SK-N-SH (cell line): ENCODE data around the gene ABCB4. TPM values are rescaled to one million over a fixed set of nuclear protein-coding genes. Genes with fewer than 3 reads are reported as not detected.

Experiments
- CTCF ChIA-PET: fragments of 300-600, 350-600 bp; formaldehyde crosslinking; extraction: SDS; loops from one replicate; lab custom pipeline; 2021; lab: Yijun Ruan, JAX
- POLR2A ChIA-PET: fragments of 350-600 bp; sonication (Branson Sonifier 250); formaldehyde crosslinking; extraction: SDS; loops from one replicate; lab custom pipeline; 2020; ENCODE audit warnings: antibody characterized with exemption, inconsistent platforms; lab: Yijun Ruan, JAX
- DNase-seq: peaks from one replicate; pipeline ENCODE4 v3.0.0; 2012
- H2AFZ ChIP-seq: fragments of 200-600 bp; sonication (generic); 2 replicates; pipeline ENCODE4 v1.8.1; 2016; ENCODE audit warnings: antibody characterized with exemption, mild to moderate bottlenecking, low read depth
- H3F3A ChIP-seq: fragments of 200-600 bp; sonication (generic); replicated peaks from 2 replicates; pipeline ENCODE3; 2016; ENCODE audit warnings: antibody characterized with exemption, mild to moderate bottlenecking; ENCODE audit not compliant: insufficient read depth
- H3K27ac ChIP-seq, 2 experiments: fragments of 200-500 bp in 1 of 2; fragments of 200-600 bp in 1 of 2; sonication (Bioruptor generic) in 1 of 2; sonication (generic), shearing (Covaris generic) in 1 of 2; 2 replicates each; pipeline versions ENCODE4 v1.5.1 to v1.6.1; 2014 to 2016; ENCODE audit warnings: low read depth in 2 of 2, inconsistent platforms in 1 of 2, low read length in 1 of 2, mild to moderate bottlenecking in 1 of 2, mixed read lengths in 1 of 2
- H3K27me3 ChIP-seq: fragments of 200-600 bp; sonication (generic), shearing (Covaris generic); 2 replicates; pipeline ENCODE4 v1.6.1; 2016; ENCODE audit warnings: mixed run types; ENCODE audit not compliant: insufficient read depth
- H3K36me3 ChIP-seq, 2 experiments: fragments of 200-500 bp in 1 of 2; fragments of 200-600 bp in 1 of 2; sonication (Bioruptor generic) in 1 of 2; sonication (generic) in 1 of 2; replicated peaks in 1 of 2; 2 replicates each; pipeline versions ENCODE3 to v1.5.1; 2014 to 2016; ENCODE audit warnings: low read length in 1 of 2, mild to moderate bottlenecking in 1 of 2; ENCODE audit not compliant: insufficient read depth in 2 of 2, control insufficient read depth in 1 of 2
- H3K4me1 ChIP-seq, 2 experiments: fragments of 200-500 bp in 1 of 2; fragments of 200-600 bp in 1 of 2; sonication (Bioruptor generic) in 1 of 2; sonication (generic), shearing (Covaris generic) in 1 of 2; 2 replicates each; pipeline versions ENCODE4 v1.5.1 to v1.6.1; 2014 to 2016; ENCODE audit warnings: low read depth in 1 of 2, low read length in 1 of 2, mixed run types in 1 of 2; ENCODE audit not compliant: insufficient read depth in 2 of 2, control insufficient read depth in 1 of 2
- H3K4me2 ChIP-seq: fragments of 200-600 bp; sonication (generic), shearing (Covaris generic); 2 replicates; pipeline ENCODE4 v1.6.1; 2017; ENCODE audit warnings: mixed run types
- H3K4me3 ChIP-seq, 2 experiments: fragments of 200-500 bp in 1 of 2; fragments of 200-600 bp in 1 of 2; sonication (Bioruptor generic) in 1 of 2; sonication (generic), shearing (Covaris generic) in 1 of 2; 2 replicates each; pipeline versions ENCODE4 v1.5.1 to v1.8.1; 2014 to 2016; ENCODE audit warnings: low read depth in 2 of 2, inconsistent platforms in 1 of 2, low read length in 1 of 2, mild to moderate bottlenecking in 1 of 2, mixed read lengths in 1 of 2, moderate library complexity in 1 of 2
- H3K79me2 ChIP-seq: fragments of 200-600 bp; sonication (generic); 2 replicates; pipeline ENCODE4 v1.8.1; 2017; ENCODE audit warnings: mild to moderate bottlenecking; ENCODE audit not compliant: insufficient read depth
- H3K9ac ChIP-seq: fragments of 200-600 bp; sonication (generic); 2 replicates; pipeline ENCODE4 v1.6.1; 2017; ENCODE audit warnings: mixed run types
- H3K9me2 ChIP-seq: fragments of 200-600 bp; sonication (generic); 2 replicates; pipeline ENCODE4 v1.6.1; 2017; ENCODE audit warnings: mixed run types
- H3K9me3 ChIP-seq: fragments of 200-600 bp; sonication (generic); 2 replicates; pipeline ENCODE4 v1.6.1; 2017; ENCODE audit warnings: mixed run types, mild to moderate bottlenecking, moderate library complexity
- H4K20me1 ChIP-seq: fragments of 200-600 bp; sonication (generic); 2 replicates; pipeline ENCODE4 v1.6.1; 2017; ENCODE audit warnings: mild to moderate bottlenecking, mixed run types; ENCODE audit not compliant: insufficient read depth
- CHD2 ChIP-seq: fragments of 150-350 bp; IDR thresholded peaks from 2 replicates; pipeline ENCODE4 v1.6.1; 2018; ENCODE audit warnings: low read length; ENCODE audit not compliant: partially characterized antibody
- ELF1 ChIP-seq: IDR thresholded peaks from 2 replicates; pipeline ENCODE4 v1.4.0; 2012
- FOSL2 ChIP-seq: IDR thresholded peaks from 2 replicates; pipeline ENCODE4 v1.4.0; 2012; ENCODE audit warnings: low read depth, mild to moderate bottlenecking, moderate library complexity, borderline replicate concordance
- FOXJ3 ChIP-seq: sonication (generic); formaldehyde crosslinking; IDR thresholded peaks from 2 replicates; pipeline ENCODE4 v1.5.1; 2020; ENCODE audit warnings: mild to moderate bottlenecking, missing genetic modification reagents
- GABPA ChIP-seq: IDR thresholded peaks from 2 replicates; pipeline ENCODE4 v1.4.0; 2012; ENCODE audit warnings: low read depth, mild to moderate bottlenecking
- GATA2 ChIP-seq: sonication (generic); formaldehyde crosslinking; IDR thresholded peaks from 2 replicates; pipeline ENCODE4 v1.5.0; 2020; ENCODE audit warnings: mild to moderate bottlenecking, missing genetic modification reagents
- JUND ChIP-seq: IDR thresholded peaks from 2 replicates; pipeline ENCODE4 v1.4.0; 2012
- MEF2A ChIP-seq: IDR thresholded peaks from 2 replicates; pipeline ENCODE4 v1.4.0; 2012; ENCODE audit warnings: low read depth, borderline replicate concordance
- MXI1 ChIP-seq: IDR thresholded peaks from 2 replicates; pipeline ENCODE4 v1.6.1; 2012; ENCODE audit warnings: mild to moderate bottlenecking, low read depth, low read length, improper control_type of control experiment
- NRF1 ChIP-seq: IDR thresholded peaks from 2 replicates; pipeline ENCODE4 v1.6.1; 2012; ENCODE audit warnings: low read depth, mild to moderate bottlenecking, low read length
- POLR2AphosphoS5 ChIP-seq: IDR thresholded peaks from 2 replicates; pipeline ENCODE4 v1.6.1; 2012; ENCODE audit warnings: low read depth, low read length
- RAD21 ChIP-seq: IDR thresholded peaks from 2 replicates; pipeline ENCODE4 v1.6.1; 2012; ENCODE audit warnings: mild to moderate bottlenecking, low read length
- RXRA ChIP-seq: IDR thresholded peaks from 2 replicates; pipeline ENCODE4 v1.4.0; 2012; ENCODE audit warnings: low read depth, mild to moderate bottlenecking, borderline replicate concordance
- SMC3 ChIP-seq: IDR thresholded peaks from 2 replicates; pipeline ENCODE4 v1.6.1; 2012; ENCODE audit warnings: low read depth, low read length, improper control_type of control experiment
- TCF12 ChIP-seq: IDR thresholded peaks from 2 replicates; pipeline ENCODE4 v1.4.0; 2012
- USF2 ChIP-seq: fragments of 150-350 bp; IDR thresholded peaks from 2 replicates; pipeline ENCODE4 v1.6.1; 2017; ENCODE audit warnings: antibody characterized with exemption, low read length, low read depth, borderline replicate concordance
- YY1 ChIP-seq: IDR thresholded peaks from 2 replicates; pipeline ENCODE4 v1.4.0; 2012; ENCODE audit warnings: low read depth, mild to moderate bottlenecking
- WGBS: methylation state at CpG from one replicate; pipeline ENCODE4 v1.1.6; 2017; ENCODE audit warnings: low lambda C conversion rate; 5-methylcytosine and 5-hydroxymethylcytosine counted together
- polyA plus RNA-seq, 3 experiments: library from polyadenylated mRNA; depleted of rRNA; stranded (reverse); fragments of >200 nt; gene quantifications; 2 replicates each; pipeline ENCODE4 v1.2.3, GENCODE V29; 2012
- TF ChIP-seq, protein P1 (sequence below): fragments of 200-600 bp; sonication (generic); IDR thresholded peaks from 2 replicates; pipeline ENCODE4 v1.6.1; 2017; ENCODE audit warnings: antibody characterized with exemption, mild to moderate bottlenecking, moderate library complexity
- TF ChIP-seq, protein P2 (sequence below): IDR thresholded peaks from 2 replicates; pipeline ENCODE4 v1.4.0; 2012; ENCODE audit warnings: low read depth, borderline replicate concordance

ABCB4 gene
- polyA plus RNA-seq, 1 of the 3 experiments (the other 2 are of a cell fraction) = 0.18 TPM

DNA sequence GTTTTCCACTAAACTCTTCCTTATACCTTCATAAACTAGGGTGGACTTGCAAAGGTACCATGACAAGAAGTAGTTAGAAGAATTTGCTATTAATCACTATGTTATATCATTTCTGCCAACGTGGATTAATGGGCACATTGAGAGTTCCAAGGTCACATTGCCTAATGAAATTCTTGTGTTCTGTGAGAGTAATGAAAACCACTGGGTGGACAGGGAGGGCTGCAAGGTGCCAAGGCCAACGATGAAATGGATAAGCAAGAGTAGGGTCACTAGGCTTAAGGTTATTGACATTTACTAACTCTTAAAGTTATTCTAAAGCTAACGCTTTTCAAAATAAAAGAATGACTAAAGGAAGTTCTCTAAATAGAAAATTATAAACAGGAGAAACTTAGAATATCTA, 6.6 kb upstream of the ABCB4 start:
- H3K4me2 ChIP-seq = no peak overlapping the region
- H3K9me2 ChIP-seq = no peaks in the 10 kb centered on the region
- 26% methylated on average over 3 of the region's 3 CpGs for WGBS
- no peaks in the 10 kb centered on the region for H3K4me1 ChIP-seq
- POLR2A ChIA-PET = no interaction called here
- H3K36me3 ChIP-seq = no peaks in the 10 kb centered on the region
- no peaks in the 10 kb centered on the region for H4K20me1 ChIP-seq
- H3K9me3 ChIP-seq = no peaks in the 10 kb centered on the region
- CTCF ChIA-PET = no interaction called here
- no peaks in the 10 kb centered on the region; the same call in 1 of the 2 replicates for H3K27me3 ChIP-seq
- TF ChIP-seq CHD2 (no peak), RAD21 (no peak), TCF12 (no peak), JUND (no peak), FOSL2 (no peak), MXI1 (no peak), POLR2AphosphoS5 (no peak)
- H2AFZ ChIP-seq = no peak overlapping the region
- H3K79me2 ChIP-seq = no peaks in the 10 kb centered on the region
- no peak for DNase-seq
- no peak overlapping the region for H3K9ac ChIP-seq
- no peaks in the 10 kb centered on the region for H3F3A ChIP-seq
- H3K4me3 ChIP-seq = no peak overlapping the region
- no peak overlapping the region for H3K27ac ChIP-seq

- Histone ChIP-seq H3F3A (no peaks in the 10 kb centered on the region), H2AFZ (no peak overlapping the region), H3K4me1 (peaks cover 0 to 4% of the 10 kb centered on the region in 2 experiments; a peak in 1 of 4 replicates), H3K27ac (no peak overlapping the region), H4K20me1 (no peaks in the 10 kb centered on the region), H3K9ac (no peak overlapping the region), H3K9me3 (no peaks in the 10 kb centered on the region), H3K27me3 (peaks cover under 1% of the 10 kb centered on the region; the same call in 1 of the 2 replicates), H3K4me2 (no peak overlapping the region), H3K4me3 (no peak overlapping the region), H3K79me2 (no peaks in the 10 kb centered on the region), H3K36me3 (no peaks in the 10 kb centered on the region), H3K9me2 (no peaks in the 10 kb centered on the region)
- ChIA-PET CTCF (interaction anchor here (1.4 kb wide), 1 partner anchor 64 kb away, joined by 4 read pairs; no protein-coding TSS in a partner anchor), POLR2A (no interaction called here)
- WGBS = 65% methylated on average over 2 of the region's 2 CpGs
- DNase-seq = no peak
- TF ChIP-seq GABPA = no peak
- TF ChIP-seq, protein P1, sequence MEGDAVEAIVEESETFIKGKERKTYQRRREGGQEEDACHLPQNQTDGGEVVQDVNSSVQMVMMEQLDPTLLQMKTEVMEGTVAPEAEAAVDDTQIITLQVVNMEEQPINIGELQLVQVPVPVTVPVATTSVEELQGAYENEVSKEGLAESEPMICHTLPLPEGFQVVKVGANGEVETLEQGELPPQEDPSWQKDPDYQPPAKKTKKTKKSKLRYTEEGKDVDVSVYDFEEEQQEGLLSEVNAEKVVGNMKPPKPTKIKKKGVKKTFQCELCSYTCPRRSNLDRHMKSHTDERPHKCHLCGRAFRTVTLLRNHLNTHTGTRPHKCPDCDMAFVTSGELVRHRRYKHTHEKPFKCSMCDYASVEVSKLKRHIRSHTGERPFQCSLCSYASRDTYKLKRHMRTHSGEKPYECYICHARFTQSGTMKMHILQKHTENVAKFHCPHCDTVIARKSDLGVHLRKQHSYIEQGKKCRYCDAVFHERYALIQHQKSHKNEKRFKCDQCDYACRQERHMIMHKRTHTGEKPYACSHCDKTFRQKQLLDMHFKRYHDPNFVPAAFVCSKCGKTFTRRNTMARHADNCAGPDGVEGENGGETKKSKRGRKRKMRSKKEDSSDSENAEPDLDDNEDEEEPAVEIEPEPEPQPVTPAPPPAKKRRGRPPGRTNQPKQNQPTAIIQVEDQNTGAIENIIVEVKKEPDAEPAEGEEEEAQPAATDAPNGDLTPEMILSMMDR = no peak
- no peak for TF ChIP-seq MEF2A
- TF ChIP-seq FOXJ3 (CRISPR knock-in tag) = no peak
- TF ChIP-seq USF2 = no peak
- TF ChIP-seq NRF1 = no peak
- TF ChIP-seq, protein P2, sequence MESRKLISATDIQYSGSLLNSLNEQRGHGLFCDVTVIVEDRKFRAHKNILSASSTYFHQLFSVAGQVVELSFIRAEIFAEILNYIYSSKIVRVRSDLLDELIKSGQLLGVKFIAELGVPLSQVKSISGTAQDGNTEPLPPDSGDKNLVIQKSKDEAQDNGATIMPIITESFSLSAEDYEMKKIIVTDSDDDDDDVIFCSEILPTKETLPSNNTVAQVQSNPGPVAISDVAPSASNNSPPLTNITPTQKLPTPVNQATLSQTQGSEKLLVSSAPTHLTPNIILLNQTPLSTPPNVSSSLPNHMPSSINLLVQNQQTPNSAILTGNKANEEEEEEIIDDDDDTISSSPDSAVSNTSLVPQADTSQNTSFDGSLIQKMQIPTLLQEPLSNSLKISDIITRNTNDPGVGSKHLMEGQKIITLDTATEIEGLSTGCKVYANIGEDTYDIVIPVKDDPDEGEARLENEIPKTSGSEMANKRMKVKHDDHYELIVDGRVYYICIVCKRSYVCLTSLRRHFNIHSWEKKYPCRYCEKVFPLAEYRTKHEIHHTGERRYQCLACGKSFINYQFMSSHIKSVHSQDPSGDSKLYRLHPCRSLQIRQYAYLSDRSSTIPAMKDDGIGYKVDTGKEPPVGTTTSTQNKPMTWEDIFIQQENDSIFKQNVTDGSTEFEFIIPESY = no peak
- no peak for TF ChIP-seq ELF1
- TF ChIP-seq SMC3 = no peak
- no peak for TF ChIP-seq RXRA
- no peak for TF ChIP-seq GATA2 (CRISPR knock-in tag)
- TF ChIP-seq RAD21 = no peak
- TF ChIP-seq YY1 = no peak
Observed at GRCh38 chr7:87480386-87480785, 4.9 kb upstream of the ABCB4 start.
